ENCODE measurements around the gene CCDC57. TPM values are rescaled to one million over a fixed set of nuclear protein-coding genes. Genes with fewer than 3 reads are reported as not detected.

CCDC57 gene
- total and polyA plus RNA-seq, 4 donors, result 5.4 to 19.1 (median 11.7) TPM

GRCh38 chr17:82239401-82239925 is 26.8 kb upstream of the CCDC57 start:
- H3K27me3 ChIP-seq (ENCODE audit: control insufficient read depth in 4 of 4, insufficient read depth in 4 of 4, low read length in 3 of 4), result no peaks in the 10 kb centered on the region
- H3K36me3 ChIP-seq (ENCODE audit: control insufficient read depth in 4 of 4, insufficient read depth in 3 of 4, low read depth in 1 of 4, low read length in 3 of 4), result peaks cover 5 to 10% (median 8%) of the 10 kb centered on the region in 4 donors
- TF ChIP-seq RXRA (IDR thresholded peaks at IDR 0.05) (peak in 1 of 2 donors; percentile 61), RAD21 (IDR thresholded peaks at IDR 0.05) (no peak), HNF4A (conservative IDR thresholded peaks at IDR 0.05) (peak in 1 of 2 donors; percentile 79)
- peak overlapping the region; percentile 88 for H3K27ac ChIP-seq (ENCODE audit: low read depth in 1 of 2, low read length in 2 of 2)
- 62% methylated on average over 17 of the region's 17 CpGs for WGBS
- H3K4me1 ChIP-seq (ENCODE audit: control insufficient read depth in 4 of 4, insufficient read depth in 4 of 4, low read length in 3 of 4), result peaks cover 38 to 73% (median 54%) of the 10 kb centered on the region in 4 donors
- H3K9me3 ChIP-seq (ENCODE audit: control insufficient read depth in 4 of 4, low read length in 3 of 4), result no peaks in the 10 kb centered on the region
- DNase-seq (ENCODE audit: low spot score), result no peak
- H3K9ac ChIP-seq (ENCODE audit: low read depth in 1 of 2, low read length in 2 of 2), result no peak overlapping the region
- H3K4me3 ChIP-seq (ENCODE audit: low read depth in 1 of 3, low read length in 3 of 3), result no peak overlapping the region

- no peak for TF ChIP-seq FOXA2 (IDR thresholded peaks at IDR 0.05)
- TF ChIP-seq CTCF (IDR thresholded peaks at IDR 0.05; ENCODE audit: low read depth, low read length, missing input control), result no peak
- TF ChIP-seq YY1 (IDR thresholded peaks at IDR 0.05), result no peak
- TF ChIP-seq GABPA (IDR thresholded peaks at IDR 0.05 in 1 of 2, conservative IDR thresholded peaks at IDR 0.05 in 1 of 2), result no peak
- Histone ChIP-seq H3K27ac (ENCODE audit: low read depth in 1 of 2, low read length in 2 of 2) (peak overlapping the region; percentile 4 to 32), H3K4me1 (ENCODE audit: control insufficient read depth in 4 of 4, insufficient read depth in 4 of 4, low read length in 3 of 4) (peaks cover 38 to 66% (median 53%) of the 10 kb centered on the region in 4 donors), H3K27me3 (ENCODE audit: control insufficient read depth in 4 of 4, insufficient read depth in 4 of 4, low read length in 3 of 4) (no peaks in the 10 kb centered on the region), H3K4me3 (ENCODE audit: low read depth in 1 of 3, low read length in 3 of 3) (no peak overlapping the region), H3K9me3 (ENCODE audit: control insufficient read depth in 4 of 4, low read length in 3 of 4) (no peaks in the 10 kb centered on the region), H3K36me3 (ENCODE audit: control insufficient read depth in 4 of 4, insufficient read depth in 3 of 4, low read depth in 1 of 4, low read length in 3 of 4) (peaks cover 0 to 2% (median under 1%) of the 10 kb centered on the region in 4 donors), H3K9ac (ENCODE audit: low read depth in 1 of 2, low read length in 2 of 2) (no peak overlapping the region)
- no peak for DNase-seq (ENCODE audit: low spot score)
- 48% methylated on average over 33 of the region's 33 CpGs for WGBS
Measured at GRCh38 chr17:82238472-82239201, 26.0 kb upstream of the CCDC57 start.

GRCh38 chr17:82237746-82238471 is 25.3 kb upstream of the CCDC57 start:
- Histone ChIP-seq H3K36me3 (ENCODE audit: control insufficient read depth in 4 of 4, insufficient read depth in 3 of 4, low read depth in 1 of 4, low read length in 3 of 4) (peaks cover 0 to 1% (median 0%) of the 10 kb centered on the region in 4 donors), H3K9me3 (ENCODE audit: control insufficient read depth in 4 of 4, low read length in 3 of 4) (no peaks in the 10 kb centered on the region), H3K4me3 (ENCODE audit: low read depth in 1 of 3, low read length in 3 of 3) (no peak overlapping the region), H3K9ac (ENCODE audit: low read depth in 1 of 2, low read length in 2 of 2) (no peak overlapping the region), H3K27ac (ENCODE audit: low read depth in 1 of 2, low read length in 2 of 2) (peak overlapping the region in 1 of 2 donors; percentile 32), H3K27me3 (ENCODE audit: control insufficient read depth in 4 of 4, insufficient read depth in 4 of 4, low read length in 3 of 4) (no peaks in the 10 kb centered on the region), H3K4me1 (ENCODE audit: control insufficient read depth in 4 of 4, insufficient read depth in 4 of 4, low read length in 3 of 4) (peaks cover 36 to 62% (median 47%) of the 10 kb centered on the region in 4 donors)
- DNase-seq (ENCODE audit: low spot score), result no peak
- no peak for TF ChIP-seq REST (IDR thresholded peaks at IDR 0.05)
- WGBS, result 91% methylated on average over 34 of the region's 34 CpGs

Measured in liver (tissue), 9 donors.